ENCODE results near the gene THRB.

DNA sequence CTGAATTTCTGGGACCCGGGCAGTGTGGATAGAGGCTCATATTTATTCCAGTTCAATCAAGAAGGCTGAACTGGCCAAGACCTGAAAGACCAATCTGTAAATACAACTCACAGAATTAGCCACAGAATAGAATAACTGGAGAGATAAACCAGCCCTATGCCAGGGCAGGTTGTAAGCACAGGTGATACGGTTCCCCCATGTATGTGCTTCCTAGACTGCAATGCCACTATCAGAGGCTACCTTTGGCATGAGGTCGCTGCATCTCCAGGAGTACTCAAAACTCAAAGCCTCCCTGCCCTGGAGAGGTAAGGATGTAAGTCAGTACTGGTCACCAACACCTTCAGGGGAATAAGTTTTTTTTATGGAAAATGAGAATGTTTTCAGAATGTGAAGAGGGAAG is 314.0 kb downstream of the THRB start:
- TF ChIP-seq POLR2A (IDR thresholded peaks at IDR 0.05), result no peak
- TF ChIP-seq, protein P1, sequence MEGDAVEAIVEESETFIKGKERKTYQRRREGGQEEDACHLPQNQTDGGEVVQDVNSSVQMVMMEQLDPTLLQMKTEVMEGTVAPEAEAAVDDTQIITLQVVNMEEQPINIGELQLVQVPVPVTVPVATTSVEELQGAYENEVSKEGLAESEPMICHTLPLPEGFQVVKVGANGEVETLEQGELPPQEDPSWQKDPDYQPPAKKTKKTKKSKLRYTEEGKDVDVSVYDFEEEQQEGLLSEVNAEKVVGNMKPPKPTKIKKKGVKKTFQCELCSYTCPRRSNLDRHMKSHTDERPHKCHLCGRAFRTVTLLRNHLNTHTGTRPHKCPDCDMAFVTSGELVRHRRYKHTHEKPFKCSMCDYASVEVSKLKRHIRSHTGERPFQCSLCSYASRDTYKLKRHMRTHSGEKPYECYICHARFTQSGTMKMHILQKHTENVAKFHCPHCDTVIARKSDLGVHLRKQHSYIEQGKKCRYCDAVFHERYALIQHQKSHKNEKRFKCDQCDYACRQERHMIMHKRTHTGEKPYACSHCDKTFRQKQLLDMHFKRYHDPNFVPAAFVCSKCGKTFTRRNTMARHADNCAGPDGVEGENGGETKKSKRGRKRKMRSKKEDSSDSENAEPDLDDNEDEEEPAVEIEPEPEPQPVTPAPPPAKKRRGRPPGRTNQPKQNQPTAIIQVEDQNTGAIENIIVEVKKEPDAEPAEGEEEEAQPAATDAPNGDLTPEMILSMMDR (IDR thresholded peaks at IDR 0.05), result no peak

Data from heart left ventricle (tissue), 13 donors.